Stimulated activated naive CD8-positive, alpha-beta T cell treated with anti-CD3 and anti-CD28 coated beads, Interleukin-15, Interleukin-2, amounts not matched to agents 100 ng/mL and 50 ng/mL, for 24 hours (primary cell): ENCODE results near the gene RETN.
"Not testable (repeated sequence)": the region's sequence is repeated elsewhere in the genome, so short reads cannot be mapped to it uniquely, and the experiment has no call there.

Experiments
- H3K27ac Mint-ChIP-seq: one replicate; pipeline ENCODE4 v1.8.0; 2021; ENCODE audit warnings: mild to moderate bottlenecking, mixed read lengths
- H3K27me3 Mint-ChIP-seq: one replicate; pipeline ENCODE4 v1.8.0; 2021; ENCODE audit warnings: mixed read lengths
- H3K36me3 Mint-ChIP-seq: one replicate; pipeline ENCODE4 v1.8.0; 2021; ENCODE audit warnings: low read depth, mixed read lengths
- H3K4me1 Mint-ChIP-seq: one replicate; pipeline ENCODE4 v1.8.0; 2021; ENCODE audit warnings: low read depth, mixed read lengths
- H3K4me3 Mint-ChIP-seq: one replicate; pipeline ENCODE4 v1.8.0; 2021; ENCODE audit warnings: mild to moderate bottlenecking, mixed read lengths
- H3K9me3 Mint-ChIP-seq: one replicate; pipeline ENCODE4 v1.8.0; 2021; ENCODE audit warnings: mixed read lengths

RETN gene

GRCh38 chr19:7633698-7634097, 35.2 kb upstream of the RETN start, which contains the start of gene PCP2:
TSS of gene PCP2 (minus strand) at chr19:7633719. CDS start at chr19:7633457, 262 bp downstream.
- Mint-ChIP-seq H3K4me3 (no peak within 1 kb of the TSS), H3K27me3 (no peaks in the 10 kb centered on the region), H3K36me3 (peaks cover 9% of the 10 kb centered on the region), H3K9me3 (no peaks in the 10 kb centered on the region), H3K4me1 (peaks cover 45% of the 10 kb centered on the region), H3K27ac (no peak within 1 kb of the TSS)

- Mint-ChIP-seq H3K36me3 (peaks cover 11% of the 10 kb centered on the region), H3K4me1 (peaks cover 32% of the 10 kb centered on the region), H3K27ac (no peak overlapping the region), H3K27me3 (no peaks in the 10 kb centered on the region), H3K9me3 (no peaks in the 10 kb centered on the region), H3K4me3 (peak overlapping the region; percentile 82)
Observed at GRCh38 chr19:7635670-7636069, 33.2 kb upstream of the RETN start.

DNA sequence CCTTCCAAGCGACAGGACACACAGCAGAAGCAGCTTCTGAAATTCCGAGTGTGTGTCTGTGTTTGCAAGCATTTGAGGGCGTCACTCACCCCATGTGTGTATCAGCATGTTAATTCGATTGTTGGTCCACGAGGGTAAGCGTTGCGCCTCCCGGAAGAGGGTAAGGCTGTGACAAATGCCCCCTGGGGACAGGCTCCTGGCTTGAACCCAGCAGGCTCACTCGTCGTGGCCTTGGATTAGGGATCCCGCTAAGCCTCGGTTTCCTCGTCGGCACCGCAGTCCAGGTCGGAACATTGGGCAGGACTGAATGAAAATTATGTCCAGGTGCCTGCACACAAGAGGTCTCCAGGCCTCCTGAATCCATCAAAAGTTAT, 32.5 kb upstream of the RETN start:
- H3K27me3 Mint-ChIP-seq: no peaks in the 10 kb centered on the region
- peaks cover 28% of the 10 kb centered on the region for H3K4me1 Mint-ChIP-seq
- no peaks in the 10 kb centered on the region for H3K9me3 Mint-ChIP-seq
- peaks cover 11% of the 10 kb centered on the region for H3K36me3 Mint-ChIP-seq
- peak overlapping the region; percentile 72 for H3K27ac Mint-ChIP-seq
- H3K4me3 Mint-ChIP-seq: peak overlapping the region; percentile 82

- Mint-ChIP-seq H3K27me3 (no peaks in the 10 kb centered on the region), H3K4me3 (peak within 1 kb of the TSS; percentile 82), H3K9me3 (no peaks in the 10 kb centered on the region), H3K27ac (peak within 1 kb of the TSS; percentile 72), H3K36me3 (peaks cover 11% of the 10 kb centered on the region), H3K4me1 (peaks cover 28% of the 10 kb centered on the region)
Observed at GRCh38 chr19:7636691-7637373, 32.0 kb upstream of the RETN start, which contains the start of gene STXBP2. TSS of gene STXBP2 (plus strand) at chr19:7637110. CDS start at chr19:7637150, 40 bp downstream.

DNA sequence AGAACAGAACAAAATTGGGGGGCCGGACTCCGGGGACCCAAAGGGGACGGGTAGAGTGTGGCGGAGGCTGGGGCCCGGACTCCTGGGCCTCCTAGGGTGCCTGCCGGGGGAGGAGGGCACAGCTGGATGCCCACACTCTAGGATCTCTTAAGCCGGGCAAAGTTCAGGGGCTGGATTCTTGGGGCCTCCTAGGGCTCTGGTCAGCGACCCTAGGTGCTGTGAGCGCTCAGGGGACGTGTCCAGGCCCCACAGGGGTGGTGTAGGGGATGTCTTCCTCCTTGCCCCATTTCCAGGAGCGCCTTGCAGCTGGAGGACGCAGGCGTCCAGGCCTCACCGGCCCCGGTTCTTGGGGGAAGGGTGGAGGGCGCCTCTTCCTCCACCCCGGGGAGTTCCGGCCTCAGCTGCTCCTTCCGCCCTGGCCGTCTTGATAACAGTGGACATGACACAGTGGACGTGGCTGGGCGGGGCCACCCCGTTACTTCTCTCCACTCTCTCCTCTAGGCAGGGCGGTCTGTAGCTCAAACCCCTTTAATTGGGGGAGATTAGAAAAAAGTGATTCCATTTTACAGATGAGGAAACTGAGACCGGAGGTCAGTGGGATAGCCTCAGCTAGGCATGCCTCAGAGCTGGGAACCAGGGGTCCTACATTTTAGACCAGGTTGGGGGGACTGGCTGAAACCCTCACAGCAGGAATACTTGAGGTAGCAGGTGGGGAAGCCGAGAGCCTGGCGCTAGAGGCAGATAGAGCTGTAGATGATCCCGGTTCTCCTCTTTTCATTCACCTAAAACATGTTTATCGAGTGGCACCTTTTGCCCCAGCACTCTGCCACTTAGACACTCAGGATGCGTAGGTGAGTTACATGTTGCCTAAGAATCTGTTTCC, 31.2 kb upstream of the RETN start:
- Mint-ChIP-seq H3K27ac (peak overlapping the region; percentile 72), H3K27me3 (no peaks in the 10 kb centered on the region), H3K4me1 (peaks cover 28% of the 10 kb centered on the region), H3K36me3 (peaks cover 11% of the 10 kb centered on the region), H3K9me3 (no peaks in the 10 kb centered on the region), H3K4me3 (peak overlapping the region; percentile 82)

DNA sequence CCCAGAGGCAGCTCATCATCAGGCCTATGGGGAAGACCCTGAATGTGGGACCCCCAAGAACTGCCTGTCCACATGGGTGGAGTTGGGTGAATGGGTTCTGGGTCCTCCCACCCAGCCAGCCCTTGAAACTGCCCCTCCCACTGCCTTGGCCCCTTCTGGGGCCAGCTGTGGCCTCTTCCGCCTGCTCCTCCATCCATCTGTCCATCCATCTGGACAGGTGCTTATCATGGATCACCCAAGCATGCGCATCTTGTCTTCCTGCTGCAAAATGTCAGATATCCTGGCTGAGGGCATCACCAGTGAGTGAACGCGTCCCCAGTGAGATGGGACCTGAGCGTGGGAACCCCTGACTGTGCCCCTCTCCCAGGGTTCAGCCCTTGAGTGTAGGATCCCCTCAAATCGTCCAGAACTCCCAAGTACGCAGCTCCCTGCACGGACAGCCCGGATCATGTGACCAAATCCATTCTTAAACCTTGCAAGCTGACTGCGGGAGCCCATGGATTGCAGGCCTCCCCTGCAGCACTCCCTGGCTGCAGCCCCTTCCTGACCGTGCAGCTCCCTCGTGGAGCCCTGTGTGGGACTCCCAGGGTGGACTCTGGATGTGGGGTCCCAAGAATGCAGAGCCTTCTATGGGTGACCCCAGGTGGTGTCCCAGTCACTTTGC, 29.9 kb upstream of the RETN start:
- Mint-ChIP-seq H3K4me1 (peaks cover 28% of the 10 kb centered on the region), H3K9me3 (no peaks in the 10 kb centered on the region), H3K4me3 (no peak overlapping the region), H3K36me3 (peaks cover 11% of the 10 kb centered on the region), H3K27me3 (no peaks in the 10 kb centered on the region), H3K27ac (no peak overlapping the region)

DNA sequence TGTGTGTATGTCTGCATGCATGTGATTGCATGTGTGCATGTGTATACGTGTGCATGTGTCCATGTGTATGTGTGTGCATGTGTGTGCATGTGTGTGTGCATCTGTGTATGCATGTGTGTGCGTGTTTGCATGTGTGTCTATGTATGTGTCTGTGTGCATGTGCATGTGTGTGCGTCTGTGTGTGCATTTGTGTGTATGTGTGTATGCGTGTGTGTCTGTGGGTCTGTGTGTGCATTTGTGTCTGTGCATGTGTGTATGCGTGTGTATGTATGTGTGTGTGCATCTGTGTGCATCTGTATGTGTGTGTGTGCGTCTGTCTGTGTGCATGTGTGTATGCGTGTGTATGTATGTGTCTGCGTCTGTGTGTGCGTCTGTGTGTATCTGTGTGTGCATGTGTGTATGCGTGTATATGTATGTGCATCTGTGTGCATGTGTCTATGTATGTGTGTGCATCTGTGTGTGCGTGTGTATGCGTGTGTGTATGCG, 28.9 kb upstream of the RETN start:
- Mint-ChIP-seq H3K4me3 (no peak overlapping the region), H3K27ac (no peak overlapping the region), H3K27me3 (no peaks in the 10 kb centered on the region), H3K4me1 (peaks cover 28% of the 10 kb centered on the region), H3K36me3 (peaks cover 15% of the 10 kb centered on the region), H3K9me3 (no peaks in the 10 kb centered on the region)

DNA sequence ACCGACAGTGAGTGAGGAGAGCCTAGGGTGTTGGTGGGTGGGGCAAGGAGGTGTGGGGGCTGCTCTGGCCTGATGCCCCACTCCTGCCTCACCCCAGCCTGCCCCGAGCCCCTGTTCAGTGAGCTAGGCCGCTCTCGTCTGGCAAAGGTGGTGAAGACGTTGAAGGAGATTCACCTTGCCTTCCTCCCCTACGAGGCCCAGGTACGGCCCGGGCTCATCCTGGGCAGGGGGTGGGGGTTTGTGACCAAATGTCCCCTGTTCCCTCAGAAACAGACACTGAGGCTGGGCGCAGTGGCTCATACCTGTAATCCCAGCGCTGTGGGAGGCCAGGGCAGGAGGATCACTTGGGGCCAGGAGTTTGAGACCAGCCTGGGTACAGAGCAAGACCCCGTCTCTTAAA, 28.0 kb upstream of the RETN start:
- peaks cover 17% of the 10 kb centered on the region for H3K36me3 Mint-ChIP-seq
- H3K4me1 Mint-ChIP-seq: peaks cover 24% of the 10 kb centered on the region
- no peak overlapping the region for H3K27ac Mint-ChIP-seq
- H3K27me3 Mint-ChIP-seq: no peaks in the 10 kb centered on the region
- H3K4me3 Mint-ChIP-seq: no peak overlapping the region
- no peaks in the 10 kb centered on the region for H3K9me3 Mint-ChIP-seq

- Mint-ChIP-seq H3K36me3 (peaks cover 19% of the 10 kb centered on the region), H3K27ac (no peak overlapping the region), H3K9me3 (no peaks in the 10 kb centered on the region), H3K4me1 (peaks cover 16% of the 10 kb centered on the region), H3K27me3 (no peaks in the 10 kb centered on the region), H3K4me3 (no peak overlapping the region)
Observed at GRCh38 chr19:7641290-7642276, 27.3 kb upstream of the RETN start.

GRCh38 chr19:7642295-7643030, 26.4 kb upstream of the RETN start:
- peaks cover 13% of the 10 kb centered on the region for H3K4me1 Mint-ChIP-seq
- H3K27ac Mint-ChIP-seq: no peak overlapping the region
- H3K4me3 Mint-ChIP-seq: no peak overlapping the region
- H3K27me3 Mint-ChIP-seq: no peaks in the 10 kb centered on the region
- H3K36me3 Mint-ChIP-seq: peaks cover 19% of the 10 kb centered on the region
- H3K9me3 Mint-ChIP-seq: no peaks in the 10 kb centered on the region

- no peak overlapping the region for H3K27ac Mint-ChIP-seq
Observed at GRCh38 chr19:7643031-7643415, 25.8 kb upstream of the RETN start.

DNA sequence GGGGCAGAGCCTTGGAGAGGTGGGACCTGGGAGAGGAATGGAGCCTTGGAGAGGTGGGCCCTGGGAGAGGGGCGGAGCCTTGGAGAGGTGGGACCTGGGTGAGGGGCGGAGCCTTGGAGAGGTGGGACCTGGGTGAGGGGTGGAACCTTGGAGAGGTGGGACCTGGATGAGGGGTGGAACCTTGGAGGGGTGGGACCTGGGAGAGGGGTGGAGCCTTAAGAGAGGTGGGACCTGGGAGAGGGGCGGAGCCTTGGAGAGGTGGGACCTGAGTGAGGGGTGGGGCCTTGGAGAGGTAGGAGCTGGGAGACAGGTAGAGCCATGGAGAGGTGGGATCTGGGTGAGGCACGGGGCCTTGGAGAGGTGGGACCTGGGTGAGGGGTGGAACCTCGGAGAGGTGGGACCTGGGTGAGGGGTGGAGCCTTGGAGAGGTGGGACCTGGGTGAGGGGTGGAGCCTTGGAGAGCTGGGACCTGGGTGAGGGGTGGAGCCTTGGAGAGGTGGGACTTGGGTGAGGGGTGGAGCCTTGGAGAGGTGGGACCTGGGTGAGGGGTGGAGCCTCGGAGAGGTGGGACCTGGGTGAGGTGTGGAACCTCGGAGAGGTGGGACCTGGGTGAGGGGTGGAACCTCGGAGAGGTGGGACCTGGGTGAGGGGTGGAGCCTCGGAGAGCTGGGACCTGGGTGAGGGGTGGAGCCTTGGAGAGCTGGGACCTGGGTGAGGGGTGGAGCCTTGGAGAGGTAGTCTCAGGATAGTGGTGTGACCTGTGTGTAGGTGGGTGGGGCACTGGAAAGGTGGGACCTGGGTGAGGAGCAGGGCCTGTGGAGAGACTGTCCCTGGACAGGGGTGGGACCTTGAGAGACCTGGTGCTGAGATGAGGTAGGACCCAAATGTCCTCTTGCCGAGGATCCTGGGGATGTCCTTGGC, 25.0 kb upstream of the RETN start:
- H3K27me3 Mint-ChIP-seq, H3K4me3 Mint-ChIP-seq, H3K27ac Mint-ChIP-seq, H3K9me3 Mint-ChIP-seq, H3K4me1 Mint-ChIP-seq: not testable (repeated sequence)
- peaks cover 19% of the 10 kb centered on the region for H3K36me3 Mint-ChIP-seq

More at GRCh38 chr19:7643031-7643415, 25.8 kb upstream of the RETN start:
- H3K4me1 Mint-ChIP-seq: peaks cover 8% of the 10 kb centered on the region
- H3K36me3 Mint-ChIP-seq: peaks cover 19% of the 10 kb centered on the region
- H3K9me3 Mint-ChIP-seq: no peaks in the 10 kb centered on the region
- H3K27me3 Mint-ChIP-seq: no peaks in the 10 kb centered on the region
- H3K4me3 Mint-ChIP-seq: no peak overlapping the region

DNA sequence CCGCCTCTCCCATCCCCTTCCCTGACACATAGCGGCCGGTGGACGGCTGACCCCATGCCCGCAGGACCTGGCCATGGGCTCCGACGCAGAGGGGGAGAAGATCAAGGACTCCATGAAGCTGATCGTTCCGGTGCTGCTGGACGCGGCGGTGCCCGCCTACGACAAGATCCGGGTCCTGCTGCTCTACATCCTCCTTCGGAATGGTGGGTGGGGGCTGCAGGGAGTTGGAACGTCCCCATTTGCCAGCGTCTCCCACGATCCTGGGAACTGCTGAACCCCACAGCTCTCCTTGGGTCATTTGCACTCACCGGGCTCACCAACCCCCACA, 24.3 kb upstream of the RETN start:
- Mint-ChIP-seq H3K9me3 (no peaks in the 10 kb centered on the region), H3K4me1 (peaks cover 6% of the 10 kb centered on the region), H3K36me3 (peaks cover 17% of the 10 kb centered on the region), H3K27me3 (no peaks in the 10 kb centered on the region), H3K27ac (no peak overlapping the region), H3K4me3 (no peak overlapping the region)
